ENCODE results near the gene KLF11. TPM values are rescaled to one million over a fixed set of nuclear protein-coding genes. Genes with fewer than 3 reads are reported as not detected.

Gene KLF11
- total RNA-seq, 1 donor from 2014 or later, result 21.1 TPM

GRCh38 chr2:10072656-10073480 is 29.5 kb downstream of the KLF11 start:
- H3K36me3 Mint-ChIP-seq (ENCODE audit: unreplicated experiment), result peaks cover 3% of the 10 kb centered on the region
- H3K27me3 Mint-ChIP-seq (ENCODE audit: unreplicated experiment), result peaks cover 14% of the 10 kb centered on the region
- H3K27ac Mint-ChIP-seq (ENCODE audit: unreplicated experiment), result no peak overlapping the region
- TF ChIP-seq, protein P1, sequence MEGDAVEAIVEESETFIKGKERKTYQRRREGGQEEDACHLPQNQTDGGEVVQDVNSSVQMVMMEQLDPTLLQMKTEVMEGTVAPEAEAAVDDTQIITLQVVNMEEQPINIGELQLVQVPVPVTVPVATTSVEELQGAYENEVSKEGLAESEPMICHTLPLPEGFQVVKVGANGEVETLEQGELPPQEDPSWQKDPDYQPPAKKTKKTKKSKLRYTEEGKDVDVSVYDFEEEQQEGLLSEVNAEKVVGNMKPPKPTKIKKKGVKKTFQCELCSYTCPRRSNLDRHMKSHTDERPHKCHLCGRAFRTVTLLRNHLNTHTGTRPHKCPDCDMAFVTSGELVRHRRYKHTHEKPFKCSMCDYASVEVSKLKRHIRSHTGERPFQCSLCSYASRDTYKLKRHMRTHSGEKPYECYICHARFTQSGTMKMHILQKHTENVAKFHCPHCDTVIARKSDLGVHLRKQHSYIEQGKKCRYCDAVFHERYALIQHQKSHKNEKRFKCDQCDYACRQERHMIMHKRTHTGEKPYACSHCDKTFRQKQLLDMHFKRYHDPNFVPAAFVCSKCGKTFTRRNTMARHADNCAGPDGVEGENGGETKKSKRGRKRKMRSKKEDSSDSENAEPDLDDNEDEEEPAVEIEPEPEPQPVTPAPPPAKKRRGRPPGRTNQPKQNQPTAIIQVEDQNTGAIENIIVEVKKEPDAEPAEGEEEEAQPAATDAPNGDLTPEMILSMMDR (IDR thresholded peaks at IDR 0.05; ENCODE audit: partially characterized antibody, unreplicated experiment), result peak; percentile 92
- DNase-seq, result peak; percentile 85
- peaks cover 9% of the 10 kb centered on the region for H3K4me1 Mint-ChIP-seq (ENCODE audit: low read depth, unreplicated experiment)
- peak overlapping the region; percentile 8 for H3K4me3 Mint-ChIP-seq (ENCODE audit: unreplicated experiment)
- peaks cover 7% of the 10 kb centered on the region for H3K9me3 Mint-ChIP-seq (ENCODE audit: unreplicated experiment)

DNA sequence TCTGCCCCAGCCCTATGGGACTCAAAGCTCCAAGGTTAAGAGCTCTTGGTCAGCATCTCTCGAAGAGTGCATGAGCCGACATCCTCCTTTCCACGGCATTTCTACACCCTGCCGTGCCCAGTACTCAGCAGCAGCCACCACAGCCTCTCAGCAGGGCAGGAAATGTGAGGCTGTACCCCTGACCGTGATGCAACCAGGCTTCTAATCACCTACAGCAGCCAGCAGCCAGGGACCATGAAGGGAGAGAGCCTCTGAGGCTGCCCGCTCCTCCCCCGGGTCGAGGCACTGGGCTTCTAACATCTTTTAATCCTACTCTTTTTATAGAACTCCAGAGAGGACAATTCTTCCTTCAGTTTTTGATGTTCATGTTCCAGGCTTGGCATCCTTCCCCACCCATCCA is 30.4 kb downstream of the KLF11 start:
- H3K9me3 Mint-ChIP-seq (ENCODE audit: unreplicated experiment), result peaks cover 4% of the 10 kb centered on the region
- H3K4me3 Mint-ChIP-seq (ENCODE audit: unreplicated experiment), result peak overlapping the region; percentile 69
- H3K4me1 Mint-ChIP-seq (ENCODE audit: low read depth, unreplicated experiment), result peaks cover 9% of the 10 kb centered on the region
- no peak overlapping the region for H3K27ac Mint-ChIP-seq (ENCODE audit: unreplicated experiment)
- no peaks in the 10 kb centered on the region for H3K36me3 Mint-ChIP-seq (ENCODE audit: unreplicated experiment)
- peaks cover 19% of the 10 kb centered on the region for H3K27me3 Mint-ChIP-seq (ENCODE audit: unreplicated experiment)
- TF ChIP-seq, protein P1 (IDR thresholded peaks at IDR 0.05; ENCODE audit: partially characterized antibody, unreplicated experiment), result no peak
- no peak for DNase-seq

DNA sequence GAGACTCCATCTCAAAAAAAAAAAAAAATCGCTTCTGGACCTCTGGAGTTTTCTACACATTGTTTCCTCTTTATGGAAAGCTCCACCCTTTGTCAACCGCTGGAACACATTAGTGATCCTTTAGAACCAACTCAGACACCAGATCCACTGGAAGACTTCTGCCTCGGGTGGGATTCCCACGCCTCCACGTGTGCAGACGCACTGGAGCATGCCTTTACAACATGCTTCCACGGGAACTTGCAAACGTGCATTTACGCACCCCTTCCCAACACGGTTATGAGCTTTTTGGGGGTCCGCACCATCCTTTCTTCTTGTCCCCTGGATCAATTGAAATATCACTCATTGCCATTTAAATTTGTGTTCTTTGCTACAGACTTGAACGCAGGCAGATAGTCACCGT is 31.8 kb downstream of the KLF11 start:
- H3K4me1 Mint-ChIP-seq (ENCODE audit: low read depth, unreplicated experiment), result peaks cover 9% of the 10 kb centered on the region
- no peak overlapping the region for H3K27ac Mint-ChIP-seq (ENCODE audit: unreplicated experiment)

GRCh38 chr2:10075571-10076209 is 32.3 kb downstream of the KLF11 start:
- TF ChIP-seq, protein P1 (IDR thresholded peaks at IDR 0.05; ENCODE audit: partially characterized antibody, unreplicated experiment), result no peak
- Mint-ChIP-seq H3K4me1 (ENCODE audit: low read depth, unreplicated experiment) (peaks cover 9% of the 10 kb centered on the region), H3K4me3 (ENCODE audit: unreplicated experiment) (no peak overlapping the region), H3K36me3 (ENCODE audit: unreplicated experiment) (no peaks in the 10 kb centered on the region), H3K27ac (ENCODE audit: unreplicated experiment) (no peak overlapping the region), H3K27me3 (ENCODE audit: unreplicated experiment) (peaks cover 19% of the 10 kb centered on the region), H3K9me3 (ENCODE audit: unreplicated experiment) (peaks cover 4% of the 10 kb centered on the region)
- DNase-seq, result no peak

More for the DNA sequence above, 31.8 kb downstream of the KLF11 start:
- Mint-ChIP-seq H3K36me3 (ENCODE audit: unreplicated experiment) (no peaks in the 10 kb centered on the region), H3K27me3 (ENCODE audit: unreplicated experiment) (peaks cover 19% of the 10 kb centered on the region), H3K4me3 (ENCODE audit: unreplicated experiment) (no peak overlapping the region), H3K9me3 (ENCODE audit: unreplicated experiment) (peaks cover 4% of the 10 kb centered on the region)
- DNase-seq, result no peak
- TF ChIP-seq, protein P1 (IDR thresholded peaks at IDR 0.05; ENCODE audit: partially characterized antibody, unreplicated experiment), result no peak

- Mint-ChIP-seq H3K27ac (ENCODE audit: unreplicated experiment) (no peak overlapping the region), H3K4me3 (ENCODE audit: unreplicated experiment) (no peak overlapping the region), H3K9me3 (ENCODE audit: unreplicated experiment) (peaks cover 7% of the 10 kb centered on the region), H3K4me1 (ENCODE audit: low read depth, unreplicated experiment) (peaks cover 9% of the 10 kb centered on the region), H3K27me3 (ENCODE audit: unreplicated experiment) (peaks cover 21% of the 10 kb centered on the region), H3K36me3 (ENCODE audit: unreplicated experiment) (no peaks in the 10 kb centered on the region)
- TF ChIP-seq, protein P1 (IDR thresholded peaks at IDR 0.05; ENCODE audit: partially characterized antibody, unreplicated experiment), result no peak
- no peak for DNase-seq
Measured at GRCh38 chr2:10076511-10076910, 33.2 kb downstream of the KLF11 start.

Measured in glutamatergic neuron (in vitro differentiated cells).